GM10248 (cell line): ENCODE results near the gene PTPN11.
"Not testable (repeated sequence)": the region's sequence is repeated elsewhere in the genome, so short reads cannot be mapped to it uniquely, and the experiment has no call there.

Source experiments
- CTCF ChIA-PET: fragments of 300-600 bp; sonication (Branson Sonifier 250); formaldehyde crosslinking; extraction: SDS; loops from one replicate; lab custom pipeline; 2021; ENCODE audit warnings: antibody characterized with exemption; lab: Yijun Ruan, JAX
- POLR2A ChIA-PET: fragments of 350-650 bp; sonication (Branson Sonifier 250); formaldehyde crosslinking; extraction: SDS; loops from one replicate; lab custom pipeline; 2020; ENCODE audit warnings: antibody characterized with exemption; lab: Yijun Ruan, JAX
- DNase-seq: peaks from one replicate; pipeline ENCODE4 v3.0.0; 2012; ENCODE audit errors: extremely low spot score
- CTCF ChIP-seq: IDR thresholded peaks from 2 replicates; pipeline ENCODE4 v1.5.1; 2012; ENCODE audit warnings: mild to moderate bottlenecking, low read depth; ENCODE audit errors: extremely low read depth, missing control alignments, control extremely low read depth

PTPN11 gene

GRCh38 chr12:112514926-112515642, 96.3 kb downstream of the PTPN11 start:
- POLR2A ChIA-PET: no interaction called here
- CTCF ChIA-PET: no interaction called here
- TF ChIP-seq CTCF: no peak
- no peak for DNase-seq

- no peak for TF ChIP-seq CTCF
- ChIA-PET CTCF (no interaction called here), POLR2A (no interaction called here)
- no peak for DNase-seq
These were observed 97.1 kb downstream of the PTPN11 start for GRCh38 chr12:112515868-112516267.

- no peak for TF ChIP-seq CTCF
- ChIA-PET POLR2A (no interaction called here), CTCF (interaction anchor here (1.4 kb wide), 1 partner anchor 16 kb away, joined by 3 read pairs; no protein-coding TSS in a partner anchor)
- no peak for DNase-seq
These were observed 99.1 kb downstream of the PTPN11 start for GRCh38 chr12:112517730-112518364.

- ChIA-PET POLR2A (no interaction called here), CTCF (interaction anchor here (1.4 kb wide), 1 partner anchor 15 kb away, joined by 3 read pairs; no protein-coding TSS in a partner anchor)
- no peak for TF ChIP-seq CTCF
- no peak for DNase-seq
These were observed 99.6 kb downstream of the PTPN11 start for GRCh38 chr12:112518365-112518735.

GRCh38 chr12:112519841-112520340, 101.1 kb downstream of the PTPN11 start:
- POLR2A ChIA-PET, CTCF ChIA-PET, DNase-seq: not testable (repeated sequence)

- no peak for TF ChIP-seq CTCF
- ChIA-PET CTCF (no interaction called here), POLR2A (no interaction called here)
- DNase-seq: no peak
These were observed 105.1 kb downstream of the PTPN11 start for GRCh38 chr12:112523856-112524255.

GRCh38 chr12:112524269-112524668, 105.5 kb downstream of the PTPN11 start:
- CTCF ChIA-PET: no interaction called here
- no peak for DNase-seq
- no peak for TF ChIP-seq CTCF
- POLR2A ChIA-PET: no interaction called here
